HG02588 (cell line): ENCODE results near the gene TNMD.

Source experiments
- ATAC-seq: cut with Tn5 transposase; IDR thresholded peaks from one replicate; pipeline ENCODE4 v1.9.1; 2021; ENCODE audit warnings: mild to moderate bottlenecking, moderate library complexity; ENCODE audit not compliant: unreplicated experiment

Gene TNMD

GRCh38 chrX:100643956-100644860, 59.5 kb downstream of the TNMD start, which contains the start of gene SRPX2:
SRPX2 (plus strand) TSS chrX:100644199; CDS start chrX:100646323, 2,124 bp downstream.
- no peak for ATAC-seq

- ATAC-seq: no peak
These were observed 60.4 kb downstream of the TNMD start for GRCh38 chrX:100645106-100645505.

- no peak for ATAC-seq
These were observed 62.4 kb downstream of the TNMD start for GRCh38 chrX:100647095-100647494.

GRCh38 chrX:100647739-100648138, 63.0 kb downstream of the TNMD start:
- no peak for ATAC-seq

- ATAC-seq: no peak
These were observed 64.0 kb downstream of the TNMD start for GRCh38 chrX:100648458-100649417.
